HUDEP-2 (cell line): Measurements from ENCODE around the gene POMP.
"Not testable (repeated sequence)": the region's sequence is repeated elsewhere in the genome, so short reads cannot be mapped to it uniquely, and the experiment has no call there.

ENCODE experiments used
- DNase-seq, 76 experiments: peaks; one replicate each; lab custom pipeline; 2025; ENCODE audit not compliant: unreplicated experiment in 76 of 76; lab: John Stamatoyannopoulos, UW

The POMP gene

DNA sequence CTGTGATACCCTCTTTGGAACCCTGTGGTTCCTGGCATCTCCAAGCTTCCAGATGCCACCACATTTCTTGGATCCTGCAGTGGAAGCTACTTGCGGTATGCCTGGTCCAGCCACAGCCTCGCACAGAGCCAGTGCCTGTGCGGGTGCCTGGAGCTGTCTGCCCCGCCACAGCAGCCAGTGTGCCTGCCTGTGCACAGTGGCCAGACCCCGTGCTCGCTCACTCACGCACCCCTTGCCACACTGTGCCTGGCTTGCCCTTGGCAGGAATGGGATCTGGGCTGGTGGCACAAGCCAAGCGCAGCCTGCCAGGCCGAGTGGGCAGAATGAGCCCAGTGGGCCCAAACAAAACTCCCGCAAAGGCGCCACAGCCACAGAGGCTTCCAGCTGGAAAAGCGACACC lies 26.2 kb downstream of the POMP start:
- no peak for DNase-seq

DNA sequence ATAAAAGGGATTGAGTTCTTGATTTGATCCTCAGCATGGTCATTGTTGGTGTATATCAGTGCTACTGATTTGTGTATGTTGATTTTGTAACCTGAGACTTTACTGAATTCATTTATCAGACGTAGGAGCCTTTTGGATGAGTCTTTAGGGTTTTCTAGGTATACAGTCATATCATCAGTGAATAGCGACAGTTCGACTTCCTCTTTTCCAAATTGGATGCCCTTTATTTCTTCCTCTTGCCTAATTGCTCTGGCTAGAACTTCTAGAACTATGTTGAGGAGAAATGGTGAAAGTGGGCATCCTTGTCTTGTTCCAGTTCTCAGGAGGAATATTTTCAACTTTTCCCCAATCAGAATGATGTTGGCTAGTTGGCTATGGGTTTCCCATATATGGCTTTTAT lies 27.0 kb downstream of the POMP start:
- no peak for DNase-seq

DNA sequence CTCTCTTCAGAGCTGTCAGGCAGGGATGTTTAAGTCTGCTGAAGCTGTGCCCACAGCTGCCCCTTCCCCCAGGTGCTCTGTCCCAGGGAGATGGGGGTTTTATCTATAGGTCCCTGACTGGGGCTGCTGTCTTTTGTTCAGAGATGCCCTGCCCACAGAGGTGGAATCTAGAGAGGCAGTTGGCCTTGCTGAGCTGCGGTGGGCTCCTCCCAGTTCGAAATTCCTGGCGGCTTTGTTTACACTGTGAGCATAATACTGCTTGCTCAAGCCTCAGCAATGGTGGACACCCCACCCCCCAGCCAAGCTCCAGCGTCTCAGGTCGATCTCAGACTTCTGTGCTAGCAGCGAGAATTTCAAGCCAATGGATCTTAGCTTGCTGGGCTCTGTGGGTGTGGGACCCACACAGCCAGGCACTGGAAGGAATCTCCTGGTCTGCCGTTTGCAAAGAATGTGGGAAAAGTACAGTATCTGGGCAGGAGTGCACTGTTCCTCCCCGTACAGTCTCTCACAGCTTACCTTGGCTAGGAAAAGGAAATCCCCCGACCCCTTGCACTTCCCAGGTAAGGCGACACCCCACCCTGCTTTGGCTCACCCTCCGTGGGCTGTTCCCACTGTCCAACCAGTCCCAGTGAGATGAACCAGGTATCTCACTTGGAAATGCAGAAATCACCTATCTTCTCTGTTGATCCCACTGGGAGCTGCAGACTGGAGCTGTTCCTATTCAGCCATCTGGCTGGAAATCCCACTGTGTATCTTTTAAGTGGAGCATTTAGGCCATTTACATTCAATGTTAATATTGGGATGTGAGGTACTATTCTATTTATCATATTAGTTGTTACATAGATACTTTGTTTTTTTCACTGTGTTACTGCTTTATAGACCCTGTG lies 34.9 kb downstream of the POMP start:
- not testable (repeated sequence) for DNase-seq

DNA sequence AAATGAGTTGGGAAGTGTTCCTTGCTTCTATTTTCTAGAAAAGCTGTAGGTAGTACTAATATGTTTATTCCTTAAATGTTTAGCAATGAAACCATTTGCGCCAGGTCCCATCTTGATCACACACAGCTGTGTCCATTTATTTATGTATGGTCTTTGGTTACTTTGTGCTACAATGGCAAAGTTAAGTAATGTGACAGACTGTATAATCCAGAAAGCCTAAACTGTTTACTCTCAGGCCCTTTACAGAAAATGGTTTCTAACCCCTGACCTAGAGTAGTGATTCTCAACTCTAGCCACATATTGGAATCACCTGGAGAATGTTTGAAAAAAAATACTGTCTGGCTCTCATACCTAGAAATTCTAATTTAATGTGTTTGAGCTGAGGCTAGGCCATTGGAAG lies 38.5 kb downstream of the POMP start:
- DNase-seq, result no peak

DNA sequence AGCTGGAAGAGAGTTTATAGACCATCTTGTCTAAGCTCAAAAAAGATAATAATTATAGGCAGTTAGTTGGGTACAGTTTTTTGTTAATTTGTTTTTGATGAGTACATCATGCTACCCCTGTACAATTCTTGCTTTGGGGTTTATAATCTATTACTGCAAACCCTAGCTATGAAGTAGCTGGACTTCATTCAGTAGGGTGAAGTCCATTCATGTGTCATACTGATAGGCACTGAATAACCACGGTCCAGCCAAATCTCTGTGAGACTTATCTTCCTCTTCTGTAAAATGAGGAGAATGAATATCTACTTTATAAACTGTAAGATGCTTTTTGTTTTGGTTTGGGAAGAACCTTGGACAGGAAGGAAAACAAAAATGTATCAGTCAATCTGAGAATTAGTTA lies 40.3 kb downstream of the POMP start:
- DNase-seq, result no peak

DNA sequence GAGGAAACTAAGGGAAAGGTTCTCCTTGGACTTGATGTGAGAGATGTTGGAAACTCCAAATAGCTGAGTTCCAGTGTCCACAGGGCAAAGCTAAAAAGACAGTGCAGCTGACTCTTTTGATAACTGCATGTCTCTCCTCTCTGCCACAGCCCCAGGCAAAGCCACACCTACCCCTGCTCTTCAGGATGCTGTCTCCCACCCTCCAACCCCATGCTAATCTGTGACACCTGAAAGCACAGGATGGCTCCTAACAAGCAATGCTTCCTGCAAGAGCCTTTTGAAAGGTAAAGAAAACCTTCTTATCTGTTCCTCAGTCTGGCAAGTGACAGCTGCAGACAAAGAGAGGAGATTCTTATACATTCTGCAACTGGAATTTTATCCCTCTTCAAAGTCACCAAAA lies 45.4 kb downstream of the POMP start:
- DNase-seq, result no peak

- no peak for DNase-seq
Observed at GRCh38 chr13:28704919-28705318, 46.0 kb downstream of the POMP start.

DNA sequence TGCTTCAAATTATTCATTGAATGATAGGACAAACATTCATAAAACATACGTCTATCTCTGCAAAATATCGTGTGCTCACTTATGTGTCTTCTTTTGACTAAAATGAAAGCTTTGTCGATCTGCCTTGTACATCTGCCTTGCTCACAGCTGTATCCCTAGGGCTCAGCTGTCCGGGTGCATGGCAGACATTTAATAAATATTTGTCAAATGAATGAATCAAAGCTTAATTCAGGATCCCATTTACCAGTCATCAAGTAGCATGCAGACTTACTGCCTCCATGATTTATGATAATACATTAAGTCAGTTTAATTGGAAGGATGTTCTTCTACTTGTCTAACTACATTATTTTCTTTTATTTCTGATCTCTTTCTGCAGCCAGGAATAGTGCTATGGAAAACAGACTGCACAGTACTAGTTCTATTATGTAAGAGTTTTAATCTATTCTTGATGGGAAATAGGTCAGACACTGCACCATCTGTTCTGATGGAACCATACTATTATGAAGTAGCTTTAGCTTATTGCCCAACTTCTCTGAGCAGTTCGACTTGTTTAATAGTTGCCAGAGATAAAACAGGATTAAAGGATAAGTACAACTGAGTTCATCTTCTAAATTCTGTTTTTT lies 46.6 kb downstream of the POMP start:
- DNase-seq, result no peak

GRCh38 chr13:28707629-28708427 lies 48.9 kb downstream of the POMP start:
- DNase-seq, result peak in 3 of 76 experiments; percentile 4 to 7 (median 4)

GRCh38 chr13:28710161-28710560 lies 51.2 kb downstream of the POMP start:
- no peak for DNase-seq

DNA sequence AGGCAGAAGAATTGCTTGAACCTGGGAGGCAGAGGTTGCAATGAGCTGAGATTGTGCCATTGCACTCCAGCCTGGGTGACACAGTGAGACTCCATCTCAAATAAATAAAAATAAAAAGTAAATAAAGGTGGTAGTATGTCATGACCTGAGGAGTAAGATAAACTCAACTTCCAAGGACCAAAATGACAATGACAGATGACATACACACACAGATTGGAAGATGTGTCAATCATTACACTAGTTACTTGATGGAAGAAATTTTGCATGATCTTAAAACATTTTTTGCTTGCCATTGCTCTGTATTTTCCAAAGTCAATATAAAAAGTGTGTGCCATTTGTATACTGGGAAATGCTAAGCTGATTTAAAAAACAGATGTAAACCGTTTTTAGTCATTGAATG lies 55.7 kb downstream of the POMP start:
- DNase-seq, result no peak

- no peak for DNase-seq
Observed at GRCh38 chr13:28716511-28716910, 57.6 kb downstream of the POMP start.

DNA sequence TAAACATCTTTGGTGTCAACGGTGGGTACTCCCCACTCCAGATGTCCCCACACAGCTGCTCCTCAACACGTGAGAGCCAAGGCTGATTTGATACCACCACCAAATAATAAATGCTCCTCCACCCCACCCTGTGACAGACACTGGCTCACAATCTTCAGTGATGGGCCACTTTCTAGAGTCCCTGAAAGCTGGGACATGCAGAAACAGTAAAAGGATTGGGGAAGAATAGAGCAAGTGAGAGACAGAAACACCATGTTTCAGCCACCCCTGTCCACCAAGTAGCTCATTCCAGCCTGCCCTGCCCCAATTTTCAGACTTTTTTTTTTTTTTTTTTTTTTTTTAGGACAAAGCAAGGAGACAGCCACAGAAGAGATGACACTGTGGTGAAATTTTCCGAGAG lies 58.2 kb downstream of the POMP start:
- no peak for DNase-seq

DNA sequence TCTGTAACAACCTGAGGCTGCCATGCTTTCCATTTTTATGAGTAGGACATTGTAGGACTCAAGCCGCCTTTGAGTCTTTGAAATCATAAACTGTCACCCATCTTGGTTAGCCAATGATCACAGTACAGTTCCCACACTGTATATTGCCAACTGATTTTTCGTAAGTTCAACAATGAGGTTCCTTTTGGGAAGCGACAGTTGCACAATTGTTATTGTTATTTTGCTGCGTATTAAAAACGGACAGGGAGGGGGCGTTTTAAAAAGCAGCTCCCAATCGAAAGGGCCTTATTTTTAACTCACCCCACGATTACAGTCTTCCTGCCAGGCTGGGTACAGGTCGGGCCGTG lies 59.2 kb downstream of the POMP start:
- DNase-seq, result no peak

DNA sequence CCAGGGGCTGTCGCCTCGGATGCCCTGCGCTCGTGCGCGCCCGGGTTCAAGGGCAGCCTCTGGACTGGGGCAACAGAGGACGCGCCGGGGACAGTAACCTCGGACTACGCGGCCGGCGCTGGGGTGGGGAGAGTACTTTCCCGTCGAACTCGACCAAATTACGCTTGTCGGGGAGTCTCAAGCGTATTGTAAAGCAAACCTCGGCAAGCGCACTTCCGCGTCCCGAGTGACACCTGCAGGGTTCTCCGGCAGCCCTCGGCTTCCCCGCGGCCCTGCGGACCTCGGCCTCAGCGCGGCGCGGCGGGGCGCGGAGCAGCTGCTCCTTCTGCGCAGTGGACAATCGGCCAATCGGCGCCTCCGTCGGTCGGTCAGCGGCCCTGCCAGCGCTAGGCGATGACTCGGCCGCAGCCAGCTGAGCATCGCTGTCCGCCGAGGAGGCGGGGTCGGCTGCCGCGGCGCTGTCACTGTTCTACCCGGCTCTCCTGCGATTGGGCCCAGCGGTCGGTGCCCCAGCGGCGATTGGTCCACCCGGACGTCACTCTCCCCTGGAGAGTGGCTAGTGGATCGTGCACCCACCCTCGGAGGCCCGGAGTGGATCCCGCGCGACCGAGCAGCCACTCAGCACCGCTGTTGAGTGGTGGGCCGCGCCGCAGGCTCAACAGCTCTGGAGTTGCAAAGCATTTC lies 59.8 kb downstream of the POMP start, which contains the start of gene SLC46A3:
Gene SLC46A3 (minus strand): TSS at position 428 of the 684 bp plus-strand sequence. CDS start 972 bp downstream, outside the sequence.
- peak in 55 of 76 experiments; percentile 1 to 93 (median 64) for DNase-seq

DNA sequence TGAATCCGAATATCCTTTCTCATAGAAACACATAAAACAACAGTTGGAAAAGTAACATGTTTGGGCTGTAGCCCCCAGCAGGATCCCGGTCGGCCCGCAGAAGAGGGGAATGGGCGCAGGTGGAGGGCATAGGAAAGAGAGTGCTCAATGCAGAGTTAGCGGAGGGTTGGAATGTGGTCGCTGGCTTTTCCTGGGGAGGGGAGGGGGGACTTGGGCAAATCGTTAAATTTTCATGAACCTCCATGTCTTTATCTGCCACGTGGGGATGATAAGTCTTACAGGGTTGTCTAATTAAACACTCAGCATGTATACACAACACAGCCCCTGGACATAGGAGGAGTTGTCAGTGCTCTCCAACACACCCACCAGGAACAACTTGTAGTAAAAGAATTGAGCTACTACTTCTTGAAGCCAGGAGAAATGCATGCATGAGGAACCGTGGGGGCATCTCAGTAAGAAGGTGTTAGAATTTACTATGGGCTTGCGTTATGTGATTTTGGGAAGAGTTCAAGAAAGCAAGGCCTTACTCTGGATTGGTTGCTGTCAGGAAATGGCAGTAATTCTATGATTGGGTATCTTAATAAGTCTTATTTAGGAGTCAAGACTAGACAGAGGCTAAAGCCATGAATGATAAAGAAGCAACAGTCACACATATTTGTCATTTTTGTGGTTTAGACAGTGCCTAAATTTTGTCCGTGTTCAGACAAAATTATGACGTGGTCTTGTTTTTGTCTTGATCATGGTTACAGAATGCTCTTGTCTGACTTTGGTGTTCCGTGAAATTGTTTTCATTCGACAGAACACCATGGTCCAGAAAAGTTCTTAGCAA lies 60.5 kb downstream of the POMP start:
- no peak for DNase-seq

DNA sequence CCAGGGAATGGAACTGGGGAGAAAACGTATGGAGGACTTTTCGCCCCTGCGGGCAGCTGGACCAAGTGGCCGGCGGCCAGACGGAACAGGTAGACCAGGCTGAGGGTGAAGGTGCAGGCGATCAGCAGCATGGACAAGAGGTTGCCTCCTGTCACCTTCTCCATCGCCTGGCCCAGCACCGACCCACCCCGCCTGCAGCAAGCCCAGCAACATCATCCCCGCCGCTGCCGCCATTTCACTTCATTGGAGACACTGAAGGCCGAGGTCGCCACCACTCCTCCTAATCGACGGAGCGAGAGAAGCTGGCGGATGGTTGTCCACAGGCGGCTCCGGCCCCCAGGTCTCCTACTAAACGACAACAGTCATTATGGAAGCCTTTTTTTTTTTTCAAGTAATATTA lies 64.9 kb downstream of the POMP start:
- DNase-seq, result no peak

GRCh38 chr13:28725046-28725610 lies 66.2 kb downstream of the POMP start:
- DNase-seq, result no peak
